DND-41 (cell line): ENCODE measurements around the gene GNAO1.

Source experiments
- ATAC-seq: fragments of 200-7000 bp; cut with Tn5 transposase; 3 replicates; pipeline ENCODE4 v1.9.1; 2021; ENCODE audit warnings: low read depth; ENCODE audit not compliant: insufficient read depth
- DNase-seq: peaks from one replicate; pipeline ENCODE4 v3.0.0-alpha.2; 2020
- H2AFZ ChIP-seq: 2 replicates; pipeline ENCODE4 v1.6.0; 2012; ENCODE audit warnings: low read depth, low read length
- H3K27ac ChIP-seq: 2 replicates; pipeline ENCODE4 v1.5.1; 2012; ENCODE audit warnings: low read length, inconsistent platforms
- H3K27me3 ChIP-seq: fragments of 200-600 bp; sonication (generic); 2 replicates; pipeline ENCODE4 v1.6.0; 2012; ENCODE audit warnings: low read length, mild to moderate bottlenecking, inconsistent platforms; ENCODE audit not compliant: insufficient read depth, poor library complexity
- H3K36me3 ChIP-seq: 2 replicates; pipeline ENCODE4 v1.5.1; 2012; ENCODE audit warnings: low read length, inconsistent platforms; ENCODE audit not compliant: insufficient read depth
- H3K4me1 ChIP-seq: 2 replicates; pipeline ENCODE4 v1.5.1; 2012; ENCODE audit warnings: mild to moderate bottlenecking, low read length; ENCODE audit not compliant: insufficient read depth
- H3K4me2 ChIP-seq: 2 replicates; pipeline ENCODE4 v1.6.0; 2012; ENCODE audit warnings: mild to moderate bottlenecking, moderate library complexity, low read length, inconsistent platforms; ENCODE audit not compliant: insufficient read depth
- H3K4me3 ChIP-seq, 2 experiments: fragments of 200-600 bp in 1 of 2; shearing (Covaris generic) in 1 of 2; 2 replicates each; pipeline ENCODE4 v1.5.1; 2012 to 2016; ENCODE audit warnings: inconsistent platforms in 2 of 2, low read length in 2 of 2, mild to moderate bottlenecking in 2 of 2, low read depth in 1 of 2, moderate library complexity in 1 of 2
- H3K79me2 ChIP-seq: 2 replicates; pipeline ENCODE4 v1.6.0; 2012; ENCODE audit warnings: low read length, inconsistent platforms; ENCODE audit not compliant: insufficient read depth
- H3K9ac ChIP-seq: 2 replicates; pipeline ENCODE4 v1.6.0; 2012; ENCODE audit warnings: low read depth, mild to moderate bottlenecking, inconsistent platforms, low read length, moderate library complexity
- H3K9me3 ChIP-seq: 2 replicates; pipeline ENCODE4 v1.5.1; 2012; ENCODE audit warnings: low read length, moderate library complexity, mild to moderate bottlenecking, inconsistent platforms; ENCODE audit not compliant: insufficient read depth, severe bottlenecking
- H4K20me1 ChIP-seq: 2 replicates; pipeline ENCODE4 v1.6.0; 2012; ENCODE audit warnings: low read length; ENCODE audit not compliant: insufficient read depth
- CTCF ChIP-seq: IDR thresholded peaks from 2 replicates; pipeline ENCODE4 v1.5.1; 2012; ENCODE audit warnings: borderline replicate concordance, low read length, moderate library complexity, mild to moderate bottlenecking; ENCODE audit not compliant: poor library complexity, severe bottlenecking; ENCODE audit errors: extremely low read depth
- EZH2 ChIP-seq: IDR thresholded peaks from 3 replicates; pipeline ENCODE4 v1.6.1; 2012; ENCODE audit warnings: borderline replicate concordance, low read depth, mild to moderate bottlenecking, moderate library complexity, low read length, inconsistent platforms; ENCODE audit not compliant: severe bottlenecking

The GNAO1 gene

GRCh38 chr16:56225017-56225742 is 33.9 kb downstream of the GNAO1 start:
- Histone ChIP-seq H3K4me3 (no peak overlapping the region), H2AFZ (no peak overlapping the region), H3K79me2 (peaks cover 18% of the 10 kb centered on the region), H3K9ac (no peak overlapping the region), H3K4me1 (peaks cover 43% of the 10 kb centered on the region), H3K4me2 (peak overlapping the region; percentile 55; the same call in 1 of the 2 replicates), H3K9me3 (no peaks in the 10 kb centered on the region), H3K36me3 (peaks cover 7% of the 10 kb centered on the region), H4K20me1 (peaks cover 37% of the 10 kb centered on the region), H3K27ac (peak overlapping the region; percentile 65), H3K27me3 (no peaks in the 10 kb centered on the region)
- TF ChIP-seq CTCF (no peak), EZH2 (no peak)
- DNase-seq = peak; percentile 35
- peak; percentile 60 for ATAC-seq

DNA sequence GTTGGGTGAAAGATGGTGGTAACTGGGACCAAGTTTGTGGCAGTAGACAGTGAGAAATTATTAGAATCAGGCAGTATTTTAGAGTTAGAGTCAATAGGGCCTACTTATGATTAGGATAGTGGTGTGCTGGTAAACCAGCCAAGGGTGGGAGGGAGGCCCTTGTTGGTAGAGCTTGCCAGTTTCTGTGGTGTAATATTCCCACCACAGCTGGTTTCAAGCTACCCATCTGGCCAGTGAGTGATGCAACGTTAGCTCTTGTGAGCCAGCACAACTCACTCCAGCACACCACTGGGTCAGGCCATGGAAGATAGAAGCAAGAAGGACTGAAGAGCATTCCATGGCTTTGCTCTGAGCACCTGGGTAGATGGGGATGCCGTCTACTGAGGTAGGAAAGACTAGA is 34.9 kb downstream of the GNAO1 start:
- peak; percentile 72 for ATAC-seq
- Histone ChIP-seq H3K79me2 (peaks cover 18% of the 10 kb centered on the region), H2AFZ (no peak overlapping the region), H3K4me1 (peaks cover 43% of the 10 kb centered on the region), H3K27ac (peak overlapping the region; percentile 65), H3K27me3 (no peaks in the 10 kb centered on the region), H3K36me3 (peaks cover 7% of the 10 kb centered on the region), H4K20me1 (peaks cover 43% of the 10 kb centered on the region), H3K4me2 (peak overlapping the region; percentile 55), H3K9ac (no peak overlapping the region), H3K4me3 (no peak overlapping the region), H3K9me3 (no peaks in the 10 kb centered on the region)
- TF ChIP-seq CTCF (no peak), EZH2 (no peak)
- peak; percentile 64 for DNase-seq

DNA sequence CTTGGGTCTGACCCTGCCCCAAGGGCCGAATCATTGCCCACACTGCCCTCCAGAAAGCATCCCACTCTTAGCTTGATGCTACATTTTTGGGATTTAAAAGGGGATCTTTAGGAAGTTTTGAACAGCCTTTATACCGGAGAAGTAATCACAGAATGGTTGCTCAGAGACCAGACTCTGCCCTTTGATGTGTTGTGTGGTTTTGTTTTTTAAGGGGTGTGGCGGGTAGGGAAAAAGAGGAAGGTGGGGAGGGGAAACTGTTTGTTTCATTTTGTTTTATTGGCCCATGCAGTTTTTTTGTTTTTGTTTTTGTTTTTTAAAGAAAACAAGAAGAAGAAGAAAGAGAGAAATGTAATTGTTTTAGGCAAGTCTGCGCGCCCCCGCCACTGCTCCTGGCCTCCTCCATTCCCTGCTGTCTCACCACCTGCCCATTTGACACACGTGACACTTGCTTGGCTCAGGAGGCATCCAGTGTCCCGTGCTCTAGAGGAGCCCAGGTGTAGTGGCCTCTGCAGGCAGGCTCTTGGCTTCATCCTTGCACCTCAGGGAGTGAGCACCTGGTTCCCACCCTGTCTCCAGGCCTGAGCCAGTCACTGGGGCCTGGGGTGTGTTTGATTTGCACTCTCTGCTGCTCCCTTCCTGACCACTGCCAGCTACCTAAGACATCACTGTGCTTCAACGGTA is 35.7 kb downstream of the GNAO1 start:
- no peak overlapping the region for H3K9ac ChIP-seq
- peak overlapping the region; percentile 59 for H3K27ac ChIP-seq
- no peaks in the 10 kb centered on the region for H3K9me3 ChIP-seq
- H3K36me3 ChIP-seq = peaks cover 7% of the 10 kb centered on the region
- DNase-seq (peak; percentile 58), ATAC-seq (peak; percentile 80)
- TF ChIP-seq CTCF (no peak), EZH2 (no peak)
- H3K4me1 ChIP-seq = peaks cover 43% of the 10 kb centered on the region
- H3K79me2 ChIP-seq = peaks cover 21% of the 10 kb centered on the region
- H4K20me1 ChIP-seq = peaks cover 39% of the 10 kb centered on the region
- H3K4me3 ChIP-seq = peak overlapping the region in 1 of 2 experiments; percentile 25; a peak in 2 of 4 replicates
- H2AFZ ChIP-seq = no peak overlapping the region
- H3K27me3 ChIP-seq = no peaks in the 10 kb centered on the region
- peak overlapping the region; percentile 55 for H3K4me2 ChIP-seq
